ENCODE results near the gene PKM.

- TF ChIP-seq EZH2 (IDR thresholded peaks at IDR 0.05; ENCODE audit: borderline replicate concordance, low read length) (no peak), CTCF (conservative IDR thresholded peaks at IDR 0.05 in 1 of 2, IDR thresholded peaks at IDR 0.05 in 1 of 2; ENCODE audit: extremely low read depth in 1 of 2, insufficient read depth in 1 of 2, low read depth in 1 of 2, low read length in 2 of 2) (no peak)
Measured at GRCh38 chr15:72252663-72253299, 21.8 kb upstream of the PKM start.

Measured in mammary epithelial cell (primary cell).